ENCODE results near the gene SHKBP1. TPM values are rescaled to one million over a fixed set of nuclear protein-coding genes. Genes with fewer than 3 reads are reported as not detected.

SHKBP1 gene
- total and polyA plus RNA-seq, 9 of the 15 experiments (the other 6 are each of a cell fraction or from before 2014, with no cell fraction given), result 1.2 to 58.1 (median 22.3) TPM

GRCh38 chr19:40576585-40577451 lies at the start of gene SHKBP1 (continued):
- TF ChIP-seq PBX2 (CRISPR knock-in tag; IDR thresholded peaks at IDR 0.05; ENCODE audit: low read depth) (peak; percentile 96), PBX2 (tag; conservative IDR thresholded peaks at IDR 0.05; ENCODE audit: low read depth) (peak; percentile 99), CXXC5 (CRISPR knock-in tag; IDR thresholded peaks at IDR 0.05) (peak; percentile 44), KDM4B (IDR thresholded peaks at IDR 0.05; ENCODE audit: borderline replicate concordance in 2 of 2, low read depth in 1 of 2) (peak in 1 of 2 experiments; percentile 56; a peak in 1 of 4 replicates), BMI1 (IDR thresholded peaks at IDR 0.05; ENCODE audit: low read length) (no peak), ELF1 (tag; IDR thresholded peaks at IDR 0.05) (peak; percentile 100), CEBPZ (IDR thresholded peaks at IDR 0.05; ENCODE audit: borderline replicate concordance, low read depth, low read length) (peak; percentile 69; the same call in 1 of the 2 replicates), PHF20 (IDR thresholded peaks at IDR 0.05; ENCODE audit: partially characterized antibody) (peak; percentile 57), ZNF253 (CRISPR knock-in tag; conservative IDR thresholded peaks at IDR 0.05) (no peak), REST (IDR thresholded peaks at IDR 0.05; ENCODE audit: borderline replicate concordance) (no peak), REST (CRISPR knock-in tag; IDR thresholded peaks at IDR 0.05; ENCODE audit: low read depth) (0 out of 2 replicates have a peak, but pooled peaks have one; percentile 29), MEIS2 (IDR thresholded peaks at IDR 0.05; ENCODE audit: partially characterized antibody) (no peak)

Data from K562 (cell line).